ENCODE results near the gene XRCC4. TPM values are rescaled to one million over a fixed set of nuclear protein-coding genes. Genes with fewer than 3 reads are reported as not detected.
"Not testable (repeated sequence)": the region's sequence is repeated elsewhere in the genome, so short reads cannot be mapped to it uniquely, and the experiment has no call there.

The XRCC4 gene
- total RNA-seq, 2 experiments from 2014 or later, result 14.0 to 15.2 TPM

DNA sequence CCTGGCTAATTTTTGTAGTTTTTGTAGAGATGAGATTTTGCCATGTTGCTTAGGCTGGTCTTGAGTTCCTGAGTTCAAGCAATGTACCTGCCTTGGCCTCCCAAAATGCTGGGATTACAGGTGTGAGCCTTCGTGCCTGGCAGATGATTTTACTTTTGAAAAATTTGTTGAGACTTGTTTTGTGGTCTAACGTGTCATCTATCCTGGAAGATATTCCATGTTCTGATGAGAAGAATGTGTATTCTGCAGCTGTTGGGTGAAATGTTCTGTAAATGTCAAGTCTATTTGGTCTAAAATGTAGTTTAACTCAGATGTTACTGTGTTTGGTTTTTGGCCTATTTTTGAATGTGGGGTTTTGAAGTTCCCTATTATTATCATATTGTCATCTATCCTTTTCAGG, 145.6 kb downstream of the XRCC4 start:
- no peak overlapping the region for H3K4me3 Mint-ChIP-seq
- DNase-seq, result no peak

DNA sequence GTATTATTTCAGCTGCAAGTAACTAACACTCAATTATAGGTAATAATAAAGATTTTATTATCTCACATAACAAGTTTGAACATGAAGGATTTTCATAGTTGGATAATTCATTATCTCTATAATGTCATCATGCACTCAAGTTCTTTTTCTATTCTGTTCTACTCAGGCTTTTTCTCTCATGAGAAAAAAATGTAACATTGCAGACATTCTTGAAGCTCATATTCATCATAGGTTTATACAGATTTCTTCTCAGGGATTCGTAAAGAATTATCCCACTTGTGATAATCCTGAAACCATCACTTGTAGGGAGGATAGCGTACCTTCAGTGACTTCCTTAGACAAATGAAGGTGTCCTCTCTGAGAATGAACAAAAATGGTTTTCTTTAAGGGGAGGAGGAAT, 150.3 kb downstream of the XRCC4 start:
- H3K9me3 Mint-ChIP-seq, result no peaks in the 10 kb centered on the region
- ChIA-PET CTCF (no interaction called here), POLR2A (no interaction called here)
- H3K4me1 Mint-ChIP-seq (ENCODE audit: low read depth), result no peaks in the 10 kb centered on the region
- H3K27ac Mint-ChIP-seq, result no peak overlapping the region
- no peaks in the 10 kb centered on the region for H3K36me3 Mint-ChIP-seq
- intact Hi-C loops (cut with micrococcal nuclease), result no loop called here
- H3K4me3 Mint-ChIP-seq, result no peak overlapping the region
- no peak for DNase-seq
- no peaks in the 10 kb centered on the region for H3K27me3 Mint-ChIP-seq

More for the DNA sequence above, 145.6 kb downstream of the XRCC4 start:
- ChIA-PET CTCF (interaction anchor here (0.6 kb wide), 1 partner anchor 946 kb away, joined by 3 read pairs; no protein-coding TSS in a partner anchor), POLR2A (interaction anchor here (0.6 kb wide), 2 partner anchors 63 to 187 kb away, joined by 4 read pairs; no protein-coding TSS in a partner anchor)
- Mint-ChIP-seq H3K4me1 (ENCODE audit: low read depth) (no peaks in the 10 kb centered on the region), H3K27me3 (no peaks in the 10 kb centered on the region), H3K9me3 (no peaks in the 10 kb centered on the region), H3K27ac (no peak overlapping the region), H3K36me3 (no peaks in the 10 kb centered on the region)
- intact Hi-C loops (cut with micrococcal nuclease), result no loop called here

DNA sequence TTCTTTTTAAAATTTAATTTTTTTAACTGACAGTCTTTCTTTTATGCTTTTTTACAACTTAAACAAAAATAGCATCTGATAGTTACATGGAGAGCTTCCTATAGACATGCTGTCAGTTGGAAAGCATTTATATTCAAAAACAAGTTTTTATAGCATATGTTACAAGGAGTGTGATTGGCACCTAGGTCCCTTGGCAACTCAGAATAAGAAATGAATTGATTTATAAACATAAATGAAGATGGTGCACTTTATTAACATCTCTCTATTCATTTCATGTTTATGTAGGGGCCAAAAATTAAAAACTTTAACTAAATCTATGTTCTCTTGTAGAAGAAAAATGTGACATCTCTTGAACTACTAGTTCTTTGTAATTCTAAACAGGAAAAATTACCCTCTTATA, 153.2 kb downstream of the XRCC4 start:
- H3K9me3 Mint-ChIP-seq, result no peaks in the 10 kb centered on the region
- H3K4me1 Mint-ChIP-seq (ENCODE audit: low read depth), result no peaks in the 10 kb centered on the region
- no peak for DNase-seq
- H3K36me3 Mint-ChIP-seq, result no peaks in the 10 kb centered on the region
- H3K27ac Mint-ChIP-seq, result no peak overlapping the region
- intact Hi-C loops (cut with micrococcal nuclease), result no loop called here
- ChIA-PET POLR2A (no interaction called here), CTCF (no interaction called here)
- no peaks in the 10 kb centered on the region for H3K27me3 Mint-ChIP-seq
- no peak overlapping the region for H3K4me3 Mint-ChIP-seq

DNA sequence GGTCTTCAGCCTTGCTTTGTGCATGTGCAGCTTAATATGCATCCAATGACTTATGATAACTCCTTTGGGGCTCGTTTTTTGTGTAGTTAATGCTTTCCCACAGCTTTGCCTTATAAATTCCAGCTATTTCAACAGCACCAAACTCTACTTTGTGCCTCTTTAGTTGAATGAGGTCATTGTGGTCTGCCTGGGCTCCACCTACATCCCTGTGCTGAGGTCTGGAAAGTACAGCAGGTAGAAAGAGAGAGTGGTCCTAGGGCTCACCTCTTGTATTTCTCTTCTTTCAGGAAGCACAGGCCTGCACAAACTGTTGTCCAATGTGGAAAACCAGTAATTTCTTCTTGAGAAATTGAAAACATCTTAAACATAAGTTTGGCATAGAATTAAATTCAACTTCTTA, 167.2 kb downstream of the XRCC4 start:
- POLR2A ChIA-PET, result no interaction called here
- intact Hi-C loops (cut with micrococcal nuclease), result no loop called here
- H3K27ac Mint-ChIP-seq, result no peak overlapping the region
- CTCF ChIA-PET, result no interaction called here
- DNase-seq, result no peak
- peaks cover 2% of the 10 kb centered on the region for H3K36me3 Mint-ChIP-seq
- H3K27me3 Mint-ChIP-seq, result no peaks in the 10 kb centered on the region
- H3K9me3 Mint-ChIP-seq, result no peaks in the 10 kb centered on the region
- H3K4me3 Mint-ChIP-seq, result no peak overlapping the region
- H3K4me1 Mint-ChIP-seq (ENCODE audit: low read depth), result no peaks in the 10 kb centered on the region

DNA sequence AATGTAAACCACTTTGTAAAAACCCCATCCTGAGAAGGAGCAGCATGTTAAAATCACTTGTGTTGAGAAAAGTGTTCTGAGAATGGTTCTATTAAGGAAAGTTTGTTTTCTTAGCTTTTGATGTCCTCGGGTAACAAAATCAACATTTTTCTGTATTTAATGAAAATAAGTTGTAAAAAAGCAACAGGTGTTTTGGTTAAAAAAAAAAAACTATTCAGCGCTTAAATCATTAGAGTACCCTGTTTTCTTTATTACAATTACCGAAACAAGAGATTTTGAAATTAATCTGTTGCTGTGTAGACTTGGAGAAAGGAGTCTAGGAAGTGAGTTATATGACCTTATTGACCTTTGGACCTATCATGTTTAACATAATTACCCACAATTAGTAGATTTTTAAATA, 167.7 kb downstream of the XRCC4 start:
- Mint-ChIP-seq H3K4me3 (no peak overlapping the region), H3K4me1 (ENCODE audit: low read depth) (no peaks in the 10 kb centered on the region), H3K36me3 (peaks cover 2% of the 10 kb centered on the region), H3K27ac (no peak overlapping the region), H3K9me3 (no peaks in the 10 kb centered on the region), H3K27me3 (no peaks in the 10 kb centered on the region)
- intact Hi-C loops (cut with micrococcal nuclease), result no loop called here
- CTCF ChIA-PET, result no interaction called here
- no peak for DNase-seq
- POLR2A ChIA-PET, result no interaction called here

DNA sequence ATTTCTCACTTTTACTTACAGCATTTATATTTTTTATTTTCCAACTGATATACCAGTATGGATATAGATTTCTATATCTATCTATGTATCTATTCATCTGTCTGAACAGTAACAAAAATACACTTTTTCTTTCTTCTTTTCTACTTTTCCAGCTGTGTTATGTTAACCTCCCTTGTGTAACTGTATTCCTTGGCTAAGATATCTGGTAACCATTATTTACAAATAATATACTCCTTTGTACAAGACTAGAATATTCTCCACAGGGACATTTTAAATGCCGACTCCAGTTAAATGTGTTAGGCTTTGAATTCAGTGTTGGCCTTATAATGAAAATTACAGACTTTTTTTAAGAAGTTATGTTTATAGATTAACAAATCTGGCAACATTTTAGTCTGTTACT, 168.7 kb downstream of the XRCC4 start:
- Mint-ChIP-seq H3K27ac (no peak overlapping the region), H3K4me1 (ENCODE audit: low read depth) (no peaks in the 10 kb centered on the region), H3K9me3 (no peaks in the 10 kb centered on the region), H3K36me3 (peaks cover 2% of the 10 kb centered on the region), H3K4me3 (no peak overlapping the region), H3K27me3 (no peaks in the 10 kb centered on the region)
- intact Hi-C loops (cut with micrococcal nuclease), result no loop called here
- CTCF ChIA-PET, result no interaction called here
- DNase-seq, result no peak
- POLR2A ChIA-PET, result no interaction called here

DNA sequence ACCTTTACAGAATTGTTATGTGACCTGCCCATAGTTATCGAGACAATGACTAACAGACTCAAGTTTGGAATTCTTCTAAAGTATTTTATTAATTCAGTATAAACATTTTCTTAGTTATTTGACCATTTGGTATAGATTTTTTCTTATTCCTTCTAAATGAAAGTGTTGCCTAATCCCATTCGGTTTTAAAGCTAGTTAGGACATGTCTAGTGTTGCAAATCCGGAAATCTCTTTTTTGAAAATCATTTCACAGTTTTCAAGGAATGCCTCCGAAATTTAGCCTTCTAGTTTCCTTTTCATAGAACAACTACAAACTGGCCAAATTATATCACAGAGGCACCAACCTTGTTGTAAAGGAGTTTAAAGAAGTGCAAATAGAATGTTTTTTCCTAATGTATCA, 171.8 kb downstream of the XRCC4 start:
- no peak overlapping the region for H3K27ac Mint-ChIP-seq
- H3K9me3 Mint-ChIP-seq, result no peaks in the 10 kb centered on the region
- no peak overlapping the region for H3K4me3 Mint-ChIP-seq
- no peaks in the 10 kb centered on the region for H3K4me1 Mint-ChIP-seq (ENCODE audit: low read depth)
- POLR2A ChIA-PET, result no interaction called here
- DNase-seq, result no peak
- no peaks in the 10 kb centered on the region for H3K36me3 Mint-ChIP-seq
- intact Hi-C loops (cut with micrococcal nuclease), result no loop called here
- CTCF ChIA-PET, result no interaction called here
- H3K27me3 Mint-ChIP-seq, result no peaks in the 10 kb centered on the region

DNA sequence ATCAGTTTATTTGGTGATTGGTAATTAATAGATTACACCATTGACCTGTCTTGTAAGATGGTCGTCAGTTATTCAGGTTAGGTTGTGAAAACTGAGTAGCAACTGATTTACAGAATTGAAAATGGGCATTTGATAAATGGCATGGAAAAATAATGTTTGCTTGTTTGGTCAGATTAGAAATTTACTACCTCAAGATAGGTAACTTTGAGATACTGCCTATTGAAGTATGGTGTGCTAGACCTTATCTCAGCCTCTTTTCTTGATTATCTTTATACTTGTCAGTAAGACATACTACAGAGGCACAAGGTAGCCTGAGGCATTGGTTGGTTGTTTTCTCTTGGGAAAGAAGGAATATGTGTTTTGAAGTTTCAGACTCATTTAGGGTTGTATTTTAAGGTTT, 174.5 kb downstream of the XRCC4 start:
- H3K27ac Mint-ChIP-seq, result no peak overlapping the region
- CTCF ChIA-PET, result no interaction called here
- POLR2A ChIA-PET, result no interaction called here
- intact Hi-C loops (cut with micrococcal nuclease), result no loop called here
- DNase-seq, result no peak
- H3K4me1 Mint-ChIP-seq (ENCODE audit: low read depth), result no peaks in the 10 kb centered on the region
- no peaks in the 10 kb centered on the region for H3K36me3 Mint-ChIP-seq
- no peaks in the 10 kb centered on the region for H3K27me3 Mint-ChIP-seq
- H3K4me3 Mint-ChIP-seq, result no peak overlapping the region
- no peaks in the 10 kb centered on the region for H3K9me3 Mint-ChIP-seq

DNA sequence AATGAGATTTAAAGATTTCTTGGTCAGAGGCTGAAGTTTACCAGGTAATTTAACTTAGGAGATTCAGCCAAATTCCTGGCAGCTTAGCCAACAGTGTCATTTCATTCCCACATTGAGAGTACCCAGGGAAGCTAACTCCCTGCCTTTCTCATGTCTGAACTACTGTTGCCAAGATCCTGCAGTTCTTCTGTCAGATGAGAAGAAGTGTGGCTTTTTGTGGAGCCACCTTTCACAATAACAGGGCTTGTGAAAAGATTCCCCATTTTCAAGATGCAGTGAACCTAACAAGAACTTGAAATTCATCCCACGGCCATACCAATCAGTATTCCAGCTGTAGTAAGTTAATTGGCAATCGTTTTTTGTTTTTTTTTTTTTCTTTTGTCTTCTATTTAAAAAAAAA, 176.4 kb downstream of the XRCC4 start:
- Mint-ChIP-seq H3K4me1 (ENCODE audit: low read depth) (no peaks in the 10 kb centered on the region), H3K9me3 (peaks cover 2% of the 10 kb centered on the region), H3K27me3 (no peaks in the 10 kb centered on the region), H3K36me3 (peaks cover 5% of the 10 kb centered on the region), H3K4me3 (no peak overlapping the region), H3K27ac (no peak overlapping the region)
- DNase-seq, result no peak
- intact Hi-C loops (cut with micrococcal nuclease), result no loop called here
- ChIA-PET CTCF (no interaction called here), POLR2A (no interaction called here)

DNA sequence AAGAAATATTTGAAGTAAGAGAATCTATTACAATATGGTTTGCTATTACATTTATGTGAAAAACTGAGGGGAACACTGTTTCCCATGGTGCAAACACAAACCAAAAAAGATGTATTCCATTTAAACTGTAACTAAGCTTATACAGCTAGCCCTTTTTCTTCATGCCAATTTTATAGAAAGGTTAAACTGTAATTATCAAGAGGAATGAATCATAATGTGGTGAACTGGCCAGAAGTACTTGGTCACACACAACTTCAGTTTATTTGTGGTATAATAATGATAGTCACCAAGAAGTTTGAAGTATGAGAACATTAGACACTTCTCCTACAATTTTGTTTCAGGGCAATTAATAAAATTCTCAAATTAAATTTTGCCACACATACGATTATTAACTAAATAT, 177.9 kb downstream of the XRCC4 start:
- CTCF ChIA-PET, result no interaction called here
- intact Hi-C loops (cut with micrococcal nuclease), result no loop called here

DNA sequence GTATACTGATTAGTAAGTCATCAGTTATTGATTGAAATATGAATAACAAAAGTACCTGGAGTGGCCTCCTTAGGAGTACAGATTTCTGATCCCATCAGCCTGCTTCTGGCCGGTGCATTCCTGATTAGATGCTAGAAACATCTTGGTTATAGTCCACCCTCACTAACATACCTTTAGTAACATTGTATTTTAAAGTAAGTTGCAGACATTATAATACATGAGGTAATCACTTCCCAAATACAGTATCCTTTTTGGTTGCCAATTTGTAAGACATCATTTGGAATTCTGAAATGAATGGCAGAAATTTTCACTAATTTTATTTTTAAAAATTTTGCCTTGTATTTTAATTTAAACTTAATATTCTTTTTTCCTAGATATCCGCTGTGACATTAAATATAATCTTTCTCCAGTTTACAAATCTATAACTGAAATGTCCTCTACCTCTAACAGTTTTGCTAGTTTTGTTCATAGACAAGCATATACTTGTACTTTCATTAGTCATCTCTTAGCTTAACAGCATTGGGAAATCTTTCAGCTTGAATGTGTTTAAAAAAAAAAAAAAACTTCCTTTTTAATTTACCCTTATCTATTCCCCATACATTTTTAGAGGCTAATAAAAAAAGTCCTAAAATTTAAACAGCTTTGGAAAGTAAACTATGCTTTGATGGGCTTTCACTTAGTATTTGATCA, 178.9 kb downstream of the XRCC4 start:
- H3K36me3 Mint-ChIP-seq, result peaks cover 5% of the 10 kb centered on the region
- intact Hi-C loops (cut with micrococcal nuclease), result no loop called here
- peaks cover 2% of the 10 kb centered on the region for H3K9me3 Mint-ChIP-seq
- no peak overlapping the region for H3K27ac Mint-ChIP-seq
- H3K27me3 Mint-ChIP-seq, result no peaks in the 10 kb centered on the region
- no peak overlapping the region for H3K4me3 Mint-ChIP-seq
- ChIA-PET CTCF (no interaction called here), POLR2A (no interaction called here)
- no peak for DNase-seq
- H3K4me1 Mint-ChIP-seq (ENCODE audit: low read depth), result no peaks in the 10 kb centered on the region

More for the DNA sequence above, 177.9 kb downstream of the XRCC4 start:
- Mint-ChIP-seq H3K9me3 (peaks cover 2% of the 10 kb centered on the region), H3K4me3 (no peak overlapping the region), H3K36me3 (peaks cover 5% of the 10 kb centered on the region), H3K27ac (no peak overlapping the region), H3K27me3 (no peaks in the 10 kb centered on the region), H3K4me1 (ENCODE audit: low read depth) (no peaks in the 10 kb centered on the region)
- DNase-seq, result no peak
- POLR2A ChIA-PET, result no interaction called here

DNA sequence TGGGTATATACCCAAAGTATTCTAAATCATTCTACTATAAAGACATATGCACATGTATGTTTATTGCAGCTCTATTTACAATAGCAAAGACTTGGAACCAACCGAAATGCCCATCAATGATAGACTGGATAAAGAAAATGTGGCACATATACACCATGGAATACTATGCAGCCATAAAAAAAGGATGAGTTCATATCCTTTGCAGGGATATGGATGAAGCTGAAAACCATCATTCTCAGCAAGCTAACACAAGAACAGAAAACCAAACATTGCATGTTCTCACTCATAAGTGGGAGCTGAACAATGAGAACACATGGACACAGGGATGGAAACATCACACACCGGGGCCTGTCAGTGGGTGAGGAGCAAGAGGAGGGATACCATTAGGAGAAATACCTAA, 180.3 kb downstream of the XRCC4 start:
- H3K27me3 Mint-ChIP-seq; H3K36me3 Mint-ChIP-seq; intact Hi-C loops (cut with micrococcal nuclease); DNase-seq; H3K4me1 Mint-ChIP-seq (ENCODE audit: low read depth); H3K4me3 Mint-ChIP-seq; CTCF ChIA-PET; H3K9me3 Mint-ChIP-seq; H3K27ac Mint-ChIP-seq; POLR2A ChIA-PET: not testable (repeated sequence)

DNA sequence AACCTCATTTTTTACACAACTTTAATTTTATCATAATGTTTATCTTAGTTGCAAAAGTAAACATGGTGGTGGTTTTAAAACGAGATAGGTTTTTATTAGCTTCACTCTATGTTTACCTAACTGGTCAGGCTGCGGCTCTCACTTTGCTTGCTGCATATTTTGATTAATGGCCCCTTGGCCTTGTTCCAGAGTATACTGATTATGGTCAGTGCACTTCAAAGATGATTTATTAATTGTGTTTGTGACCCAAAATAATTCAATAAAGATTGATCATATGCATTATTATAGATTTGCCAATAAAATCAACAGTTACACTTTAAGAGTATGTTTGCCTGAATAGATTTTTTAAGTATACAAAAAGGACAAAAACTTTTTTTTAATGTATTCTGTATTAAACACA, 188.0 kb downstream of the XRCC4 start:
- no peak for DNase-seq
- Mint-ChIP-seq H3K36me3 (no peaks in the 10 kb centered on the region), H3K27me3 (no peaks in the 10 kb centered on the region), H3K27ac (no peak overlapping the region), H3K9me3 (no peaks in the 10 kb centered on the region), H3K4me3 (no peak overlapping the region), H3K4me1 (ENCODE audit: low read depth) (no peaks in the 10 kb centered on the region)
- ChIA-PET POLR2A (no interaction called here), CTCF (no interaction called here)
- intact Hi-C loops (cut with micrococcal nuclease), result no loop called here
